OCI-LY1 (cell line): ENCODE measurements around the gene CCDC32.

Source experiments
- EZH2 ChIP-seq: fragments of 200-600 bp; sonication (generic), shearing (Covaris generic); IDR thresholded peaks from 2 replicates; pipeline ENCODE4 v1.8.0; 2017; ENCODE audit warnings: borderline replicate concordance, mixed run types, mild to moderate bottlenecking, antibody characterized with exemption, low read length, moderate library complexity, mixed read lengths
- TF ChIP-seq, protein P1 (sequence below): fragments of 200-600 bp; sonication (generic), shearing (Covaris generic); IDR thresholded peaks from 2 replicates; pipeline ENCODE4 v1.5.1; 2017; ENCODE audit warnings: mild to moderate bottlenecking, antibody characterized with exemption, low read length, moderate library complexity, mixed read lengths

DNA sequence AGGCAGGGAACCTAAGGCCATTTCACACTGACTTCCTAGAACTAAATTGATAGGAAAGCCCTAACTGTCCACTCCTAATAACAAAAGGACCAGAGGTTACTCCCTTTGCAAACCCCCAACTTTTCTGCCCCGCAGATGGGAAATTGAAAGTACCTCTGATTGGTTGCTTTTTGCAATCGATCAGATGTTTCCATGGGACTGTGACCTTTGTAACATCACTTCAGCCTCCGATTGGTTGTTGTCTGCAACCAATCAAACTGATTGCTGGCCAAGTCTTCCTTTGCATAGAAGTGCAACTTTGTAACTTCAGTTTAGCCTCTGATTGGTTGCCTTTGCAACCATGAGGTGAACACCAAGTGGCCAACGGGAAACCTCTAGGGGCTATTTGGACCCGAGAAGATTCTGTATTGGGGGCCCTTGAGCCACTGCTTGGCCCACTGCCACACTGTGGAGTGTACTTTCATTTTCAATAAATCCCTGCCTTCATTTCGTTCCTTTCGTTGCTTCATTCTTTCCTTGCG lies 17.9 kb upstream of the CCDC32 start:
- TF ChIP-seq EZH2 = no peak
- TF ChIP-seq, protein P1, sequence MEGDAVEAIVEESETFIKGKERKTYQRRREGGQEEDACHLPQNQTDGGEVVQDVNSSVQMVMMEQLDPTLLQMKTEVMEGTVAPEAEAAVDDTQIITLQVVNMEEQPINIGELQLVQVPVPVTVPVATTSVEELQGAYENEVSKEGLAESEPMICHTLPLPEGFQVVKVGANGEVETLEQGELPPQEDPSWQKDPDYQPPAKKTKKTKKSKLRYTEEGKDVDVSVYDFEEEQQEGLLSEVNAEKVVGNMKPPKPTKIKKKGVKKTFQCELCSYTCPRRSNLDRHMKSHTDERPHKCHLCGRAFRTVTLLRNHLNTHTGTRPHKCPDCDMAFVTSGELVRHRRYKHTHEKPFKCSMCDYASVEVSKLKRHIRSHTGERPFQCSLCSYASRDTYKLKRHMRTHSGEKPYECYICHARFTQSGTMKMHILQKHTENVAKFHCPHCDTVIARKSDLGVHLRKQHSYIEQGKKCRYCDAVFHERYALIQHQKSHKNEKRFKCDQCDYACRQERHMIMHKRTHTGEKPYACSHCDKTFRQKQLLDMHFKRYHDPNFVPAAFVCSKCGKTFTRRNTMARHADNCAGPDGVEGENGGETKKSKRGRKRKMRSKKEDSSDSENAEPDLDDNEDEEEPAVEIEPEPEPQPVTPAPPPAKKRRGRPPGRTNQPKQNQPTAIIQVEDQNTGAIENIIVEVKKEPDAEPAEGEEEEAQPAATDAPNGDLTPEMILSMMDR = no peak
